ENCODE data around the gene ANP32A. TPM values are rescaled to one million over a fixed set of nuclear protein-coding genes. Genes with fewer than 3 reads are reported as not detected.

Gene ANP32A
- total and polyA plus RNA-seq, 2 experiments from 2014 or later: 59.4 to 114 TPM

DNA sequence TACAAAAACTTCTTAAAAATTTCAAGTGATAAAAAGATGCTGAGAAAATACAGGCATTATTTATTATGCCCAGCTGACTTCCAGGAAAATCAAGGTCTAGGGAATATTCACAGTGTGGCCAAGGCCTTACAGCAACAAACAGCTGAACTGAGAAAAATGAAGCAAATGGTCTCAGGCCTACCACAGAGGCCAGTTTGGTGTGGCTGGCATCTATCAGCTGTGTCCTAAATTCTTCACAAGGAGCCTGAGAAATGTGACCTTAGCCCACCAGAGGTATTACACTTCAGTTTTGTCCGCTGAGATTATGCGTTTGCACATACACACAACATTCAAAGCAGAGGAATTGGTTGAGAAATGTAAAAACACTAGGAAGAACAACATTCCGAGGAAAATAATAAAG is 77.4 kb downstream of the ANP32A start:
- Histone ChIP-seq H3K9me2 (replicated peaks; ENCODE audit: insufficient read depth) (no peaks in the 10 kb centered on the region), H3K27me3 (no peaks in the 10 kb centered on the region), H3K79me2 (no peaks in the 10 kb centered on the region), H3K4me3 (no peak overlapping the region), H2AFZ (no peak overlapping the region), H3K4me2 (no peak overlapping the region), H3K36me3 (replicated peaks; ENCODE audit: insufficient read depth, low read depth) (no peaks in the 10 kb centered on the region), H3K27ac (no peak overlapping the region), H3K4me1 (ENCODE audit: insufficient read depth) (no peaks in the 10 kb centered on the region), H4K20me1 (ENCODE audit: insufficient read depth, poor library complexity, severe bottlenecking) (no peaks in the 10 kb centered on the region), H3K9me3 (ENCODE audit: low read depth) (no peaks in the 10 kb centered on the region)
- DNase-seq (ENCODE audit: low spot score): no peak
- TF ChIP-seq EZH2phosphoT487 (IDR thresholded peaks at IDR 0.05; ENCODE audit: low read depth, severe bottlenecking, unreplicated experiment) (no peak), EZH2 (IDR thresholded peaks at IDR 0.05; ENCODE audit: borderline replicate concordance) (no peak)
- TF ChIP-seq, protein P1, sequence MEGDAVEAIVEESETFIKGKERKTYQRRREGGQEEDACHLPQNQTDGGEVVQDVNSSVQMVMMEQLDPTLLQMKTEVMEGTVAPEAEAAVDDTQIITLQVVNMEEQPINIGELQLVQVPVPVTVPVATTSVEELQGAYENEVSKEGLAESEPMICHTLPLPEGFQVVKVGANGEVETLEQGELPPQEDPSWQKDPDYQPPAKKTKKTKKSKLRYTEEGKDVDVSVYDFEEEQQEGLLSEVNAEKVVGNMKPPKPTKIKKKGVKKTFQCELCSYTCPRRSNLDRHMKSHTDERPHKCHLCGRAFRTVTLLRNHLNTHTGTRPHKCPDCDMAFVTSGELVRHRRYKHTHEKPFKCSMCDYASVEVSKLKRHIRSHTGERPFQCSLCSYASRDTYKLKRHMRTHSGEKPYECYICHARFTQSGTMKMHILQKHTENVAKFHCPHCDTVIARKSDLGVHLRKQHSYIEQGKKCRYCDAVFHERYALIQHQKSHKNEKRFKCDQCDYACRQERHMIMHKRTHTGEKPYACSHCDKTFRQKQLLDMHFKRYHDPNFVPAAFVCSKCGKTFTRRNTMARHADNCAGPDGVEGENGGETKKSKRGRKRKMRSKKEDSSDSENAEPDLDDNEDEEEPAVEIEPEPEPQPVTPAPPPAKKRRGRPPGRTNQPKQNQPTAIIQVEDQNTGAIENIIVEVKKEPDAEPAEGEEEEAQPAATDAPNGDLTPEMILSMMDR (IDR thresholded peaks at IDR 0.05; ENCODE audit: poor library complexity): no peak
- 89% methylated on average over 3 of the region's 3 CpGs for WGBS (ENCODE audit: low lambda C conversion rate, missing lambda C conversion rate)

- no peaks in the 10 kb centered on the region for H3K36me3 ChIP-seq (replicated peaks; ENCODE audit: insufficient read depth, low read depth)
- H3K27me3 ChIP-seq: no peaks in the 10 kb centered on the region
- H4K20me1 ChIP-seq (ENCODE audit: insufficient read depth, poor library complexity, severe bottlenecking): no peaks in the 10 kb centered on the region
- H3K4me3 ChIP-seq: no peak overlapping the region
- WGBS (ENCODE audit: low lambda C conversion rate, missing lambda C conversion rate): 65% methylated on average over 6 of the region's 6 CpGs
- no peaks in the 10 kb centered on the region for H3K9me2 ChIP-seq (replicated peaks; ENCODE audit: insufficient read depth)
- no peaks in the 10 kb centered on the region for H3K79me2 ChIP-seq
- no peaks in the 10 kb centered on the region for H3K9me3 ChIP-seq (ENCODE audit: low read depth)
- TF ChIP-seq EZH2 (IDR thresholded peaks at IDR 0.05; ENCODE audit: borderline replicate concordance): no peak
- TF ChIP-seq EZH2phosphoT487 (IDR thresholded peaks at IDR 0.05; ENCODE audit: low read depth, severe bottlenecking, unreplicated experiment): no peak
- TF ChIP-seq, protein P1 (IDR thresholded peaks at IDR 0.05; ENCODE audit: poor library complexity): no peak
- H2AFZ ChIP-seq: no peak overlapping the region
- no peak for DNase-seq (ENCODE audit: low spot score)
- H3K27ac ChIP-seq: no peak overlapping the region
- peaks cover 6% of the 10 kb centered on the region for H3K4me1 ChIP-seq (ENCODE audit: insufficient read depth)
- H3K4me2 ChIP-seq: no peak overlapping the region
Observed at GRCh38 chr15:68739390-68740080, 81.2 kb downstream of the ANP32A start.

DNA sequence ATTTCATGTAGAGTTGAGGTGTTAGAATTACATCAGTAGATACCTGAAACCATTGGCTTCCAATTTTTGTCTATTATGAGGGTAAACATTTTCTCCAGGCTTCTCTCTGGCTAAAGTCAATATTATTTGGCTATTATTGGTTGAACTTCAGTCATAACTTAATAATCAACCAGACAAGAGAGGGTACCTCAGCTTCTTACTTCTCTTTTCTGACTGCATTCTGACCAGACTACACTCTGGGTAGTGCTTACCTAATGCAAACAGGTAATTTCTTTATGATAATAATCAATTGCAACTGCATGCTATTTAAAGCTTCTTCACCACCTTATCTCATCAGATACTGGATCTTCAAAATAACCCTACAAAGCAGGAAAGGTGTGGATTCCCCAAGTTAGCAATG is 85.1 kb downstream of the ANP32A start:
- Histone ChIP-seq H3K79me2 (no peaks in the 10 kb centered on the region), H4K20me1 (ENCODE audit: insufficient read depth, poor library complexity, severe bottlenecking) (no peaks in the 10 kb centered on the region), H3K9me2 (replicated peaks; ENCODE audit: insufficient read depth) (no peaks in the 10 kb centered on the region), H3K4me1 (ENCODE audit: insufficient read depth) (peaks cover 22% of the 10 kb centered on the region), H3K27me3 (no peaks in the 10 kb centered on the region), H3K27ac (no peak overlapping the region), H3K9me3 (ENCODE audit: low read depth) (no peaks in the 10 kb centered on the region), H3K36me3 (replicated peaks; ENCODE audit: insufficient read depth, low read depth) (no peaks in the 10 kb centered on the region), H3K4me3 (no peak overlapping the region), H2AFZ (no peak overlapping the region), H3K4me2 (no peak overlapping the region)
- no peak for DNase-seq (ENCODE audit: low spot score)
- TF ChIP-seq, protein P1 (IDR thresholded peaks at IDR 0.05; ENCODE audit: poor library complexity): no peak
- TF ChIP-seq EZH2 (IDR thresholded peaks at IDR 0.05; ENCODE audit: borderline replicate concordance) (no peak), EZH2phosphoT487 (IDR thresholded peaks at IDR 0.05; ENCODE audit: low read depth, severe bottlenecking, unreplicated experiment) (no peak)
